ENCODE data around the gene SLC45A1.

SLC45A1 gene

GRCh38 chr1:8351693-8352470 is 34.0 kb downstream of the SLC45A1 start:
- Histone ChIP-seq H3K4me3 (ENCODE audit: low read depth, low read length) (no peak overlapping the region), H3K27ac (ENCODE audit: extremely low read depth, low read depth, low read length) (no peak overlapping the region), H3K9me3 (ENCODE audit: control insufficient read depth, insufficient read depth, low read depth, low read length) (no peaks in the 10 kb centered on the region), H3K36me3 (ENCODE audit: control insufficient read depth in 2 of 2, insufficient read depth in 1 of 2, low read length in 2 of 2) (peaks cover 0 to 45% of the 10 kb centered on the region in 2 experiments; a peak in 2 of 3 replicates), H3K4me1 (ENCODE audit: control insufficient read depth, insufficient read depth, low read length) (no peaks in the 10 kb centered on the region)
- POLR2A ChIA-PET: interaction anchor here (0.6 kb wide), 1 partner anchor 58 kb away, joined by 4 read pairs; no protein-coding TSS in a partner anchor
- CTCF ChIA-PET: interaction anchor here (0.6 to 2.3 kb wide), 9 partner anchors 12 to 376 kb away, joined by 3 to 8 read pairs (median 6); no protein-coding TSS in a partner anchor
- no peak for TF ChIP-seq ZNF311 (tag by site-specific recombination; IDR thresholded peaks at IDR 0.05; ENCODE audit: borderline replicate concordance)
- TF ChIP-seq KLF1 (tag by site-specific recombination; IDR thresholded peaks at IDR 0.05): 0 out of 2 replicates have a peak, but pooled peaks have one; percentile 15
- TF ChIP-seq EGR2 (tag by site-specific recombination; IDR thresholded peaks at IDR 0.05; ENCODE audit: low read depth): peak; percentile 44; the same call in 1 of the 2 replicates
- peak; percentile 82 for TF ChIP-seq ZFHX2 (tag by site-specific recombination; conservative IDR thresholded peaks at IDR 0.05)
- no peak for TF ChIP-seq KLF10 (tag by site-specific recombination; IDR thresholded peaks at IDR 0.05)
- no peak for TF ChIP-seq ZNF549 (tag by site-specific recombination; IDR thresholded peaks at IDR 0.05)
- peak; percentile 58 for TF ChIP-seq ZNF341 (tag by site-specific recombination; IDR thresholded peaks at IDR 0.05; ENCODE audit: low read depth)
- TF ChIP-seq KLF16 (tag by site-specific recombination; IDR thresholded peaks at IDR 0.05): no peak
- TF ChIP-seq SCRT2 (tag by site-specific recombination; IDR thresholded peaks at IDR 0.05): peak; percentile 88
- TF ChIP-seq ZNF544 (tag by site-specific recombination; IDR thresholded peaks at IDR 0.05): no peak
- TF ChIP-seq ZNF211 (tag by site-specific recombination; IDR thresholded peaks at IDR 0.05; ENCODE audit: low read depth): no peak
- no peak for TF ChIP-seq ZNF112 (tag by site-specific recombination; IDR thresholded peaks at IDR 0.05)
- TF ChIP-seq SCRT1 (tag by site-specific recombination; IDR thresholded peaks at IDR 0.05; ENCODE audit: borderline replicate concordance): peak; percentile 85
- no peak for TF ChIP-seq ZNF202 (tag by site-specific recombination; IDR thresholded peaks at IDR 0.05; ENCODE audit: borderline replicate concordance)
- TF ChIP-seq PATZ1 (tag by site-specific recombination; IDR thresholded peaks at IDR 0.05): no peak
- TF ChIP-seq, protein P1, sequence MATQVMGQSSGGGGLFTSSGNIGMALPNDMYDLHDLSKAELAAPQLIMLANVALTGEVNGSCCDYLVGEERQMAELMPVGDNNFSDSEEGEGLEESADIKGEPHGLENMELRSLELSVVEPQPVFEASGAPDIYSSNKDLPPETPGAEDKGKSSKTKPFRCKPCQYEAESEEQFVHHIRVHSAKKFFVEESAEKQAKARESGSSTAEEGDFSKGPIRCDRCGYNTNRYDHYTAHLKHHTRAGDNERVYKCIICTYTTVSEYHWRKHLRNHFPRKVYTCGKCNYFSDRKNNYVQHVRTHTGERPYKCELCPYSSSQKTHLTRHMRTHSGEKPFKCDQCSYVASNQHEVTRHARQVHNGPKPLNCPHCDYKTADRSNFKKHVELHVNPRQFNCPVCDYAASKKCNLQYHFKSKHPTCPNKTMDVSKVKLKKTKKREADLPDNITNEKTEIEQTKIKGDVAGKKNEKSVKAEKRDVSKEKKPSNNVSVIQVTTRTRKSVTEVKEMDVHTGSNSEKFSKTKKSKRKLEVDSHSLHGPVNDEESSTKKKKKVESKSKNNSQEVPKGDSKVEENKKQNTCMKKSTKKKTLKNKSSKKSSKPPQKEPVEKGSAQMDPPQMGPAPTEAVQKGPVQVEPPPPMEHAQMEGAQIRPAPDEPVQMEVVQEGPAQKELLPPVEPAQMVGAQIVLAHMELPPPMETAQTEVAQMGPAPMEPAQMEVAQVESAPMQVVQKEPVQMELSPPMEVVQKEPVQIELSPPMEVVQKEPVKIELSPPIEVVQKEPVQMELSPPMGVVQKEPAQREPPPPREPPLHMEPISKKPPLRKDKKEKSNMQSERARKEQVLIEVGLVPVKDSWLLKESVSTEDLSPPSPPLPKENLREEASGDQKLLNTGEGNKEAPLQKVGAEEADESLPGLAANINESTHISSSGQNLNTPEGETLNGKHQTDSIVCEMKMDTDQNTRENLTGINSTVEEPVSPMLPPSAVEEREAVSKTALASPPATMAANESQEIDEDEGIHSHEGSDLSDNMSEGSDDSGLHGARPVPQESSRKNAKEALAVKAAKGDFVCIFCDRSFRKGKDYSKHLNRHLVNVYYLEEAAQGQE (tag by site-specific recombination; IDR thresholded peaks at IDR 0.05): no peak
- TF ChIP-seq INSM2 (tag by site-specific recombination; IDR thresholded peaks at IDR 0.05): 0 out of 2 replicates have a peak, but pooled peaks have one; percentile 19
- TF ChIP-seq ZBTB17 (tag by site-specific recombination; IDR thresholded peaks at IDR 0.05): no peak
- TF ChIP-seq, protein P2, sequence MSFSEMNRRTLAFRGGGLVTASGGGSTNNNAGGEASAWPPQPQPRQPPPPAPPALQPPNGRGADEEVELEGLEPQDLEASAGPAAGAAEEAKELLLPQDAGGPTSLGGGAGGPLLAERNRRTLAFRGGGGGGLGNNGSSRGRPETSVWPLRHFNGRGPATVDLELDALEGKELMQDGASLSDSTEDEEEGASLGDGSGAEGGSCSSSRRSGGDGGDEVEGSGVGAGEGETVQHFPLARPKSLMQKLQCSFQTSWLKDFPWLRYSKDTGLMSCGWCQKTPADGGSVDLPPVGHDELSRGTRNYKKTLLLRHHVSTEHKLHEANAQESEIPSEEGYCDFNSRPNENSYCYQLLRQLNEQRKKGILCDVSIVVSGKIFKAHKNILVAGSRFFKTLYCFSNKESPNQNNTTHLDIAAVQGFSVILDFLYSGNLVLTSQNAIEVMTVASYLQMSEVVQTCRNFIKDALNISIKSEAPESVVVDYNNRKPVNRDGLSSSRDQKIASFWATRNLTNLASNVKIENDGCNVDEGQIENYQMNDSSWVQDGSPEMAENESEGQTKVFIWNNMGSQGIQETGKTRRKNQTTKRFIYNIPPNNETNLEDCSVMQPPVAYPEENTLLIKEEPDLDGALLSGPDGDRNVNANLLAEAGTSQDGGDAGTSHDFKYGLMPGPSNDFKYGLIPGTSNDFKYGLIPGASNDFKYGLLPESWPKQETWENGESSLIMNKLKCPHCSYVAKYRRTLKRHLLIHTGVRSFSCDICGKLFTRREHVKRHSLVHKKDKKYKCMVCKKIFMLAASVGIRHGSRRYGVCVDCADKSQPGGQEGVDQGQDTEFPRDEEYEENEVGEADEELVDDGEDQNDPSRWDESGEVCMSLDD (tag by site-specific recombination; IDR thresholded peaks at IDR 0.05): no peak
- TF ChIP-seq GLIS1 (tag by site-specific recombination; IDR thresholded peaks at IDR 0.05): peak; percentile 64
- TF ChIP-seq CTCF (tag by site-specific recombination; IDR thresholded peaks at IDR 0.05): 0 out of 2 replicates have a peak, but pooled peaks have one; percentile 29
- no peak for TF ChIP-seq ZNF37A (tag by site-specific recombination; IDR thresholded peaks at IDR 0.05)
- no peak for TF ChIP-seq ZBTB20 (tag by site-specific recombination; IDR thresholded peaks at IDR 0.05)

Measured in HEK293 (cell line).